Glutamatergic neuron (in vitro differentiated cells): ENCODE measurements around the gene PHLDB3. TPM values are rescaled to one million over a fixed set of nuclear protein-coding genes. Genes with fewer than 3 reads are reported as not detected.

ENCODE experiments used
- DNase-seq: peaks from one replicate; pipeline ENCODE4 v3.0.0; 2022
- H3K27ac Mint-ChIP-seq: one replicate; pipeline ENCODE4 v1.8.0; 2020; ENCODE audit warnings: mild to moderate bottlenecking, mixed read lengths, inconsistent platforms; ENCODE audit not compliant: unreplicated experiment
- H3K27me3 Mint-ChIP-seq: one replicate; pipeline ENCODE4 v1.8.0; 2020; ENCODE audit warnings: mild to moderate bottlenecking, moderate library complexity, mixed read lengths, inconsistent platforms; ENCODE audit not compliant: unreplicated experiment
- H3K36me3 Mint-ChIP-seq: one replicate; pipeline ENCODE4 v1.8.0; 2020; ENCODE audit warnings: mild to moderate bottlenecking, mixed read lengths, inconsistent platforms; ENCODE audit not compliant: unreplicated experiment
- H3K4me1 Mint-ChIP-seq: one replicate; pipeline ENCODE4 v1.8.0; 2020; ENCODE audit warnings: mild to moderate bottlenecking, low read depth, mixed read lengths, inconsistent platforms; ENCODE audit not compliant: unreplicated experiment
- H3K4me3 Mint-ChIP-seq: one replicate; pipeline ENCODE4 v1.8.0; 2020; ENCODE audit warnings: mild to moderate bottlenecking, mixed read lengths, inconsistent platforms; ENCODE audit not compliant: unreplicated experiment
- H3K9me3 Mint-ChIP-seq: one replicate; pipeline ENCODE4 v1.8.0; 2020; ENCODE audit warnings: mild to moderate bottlenecking, moderate library complexity, mixed read lengths, inconsistent platforms; ENCODE audit not compliant: unreplicated experiment
- total RNA-seq: library from RNA; stranded (reverse); fragmentation: NEBNext Ultra II Directional; extraction: Animal tissue kit (Norgen Biotek cat#: 25700); gene quantifications from one replicate; pipeline ENCODE4 v1.2.1, GENCODE V29; 2021; ENCODE audit not compliant: unreplicated experiment
- TF ChIP-seq, protein P1 (sequence below): fragments of 200-600 bp; sonication (generic); IDR thresholded peaks from one replicate; pipeline ENCODE4 v1.5.0; 2021; ENCODE audit not compliant: partially characterized antibody, unreplicated experiment

The PHLDB3 gene
- total RNA-seq, 1 donor from 2014 or later: 6.8 TPM

DNA sequence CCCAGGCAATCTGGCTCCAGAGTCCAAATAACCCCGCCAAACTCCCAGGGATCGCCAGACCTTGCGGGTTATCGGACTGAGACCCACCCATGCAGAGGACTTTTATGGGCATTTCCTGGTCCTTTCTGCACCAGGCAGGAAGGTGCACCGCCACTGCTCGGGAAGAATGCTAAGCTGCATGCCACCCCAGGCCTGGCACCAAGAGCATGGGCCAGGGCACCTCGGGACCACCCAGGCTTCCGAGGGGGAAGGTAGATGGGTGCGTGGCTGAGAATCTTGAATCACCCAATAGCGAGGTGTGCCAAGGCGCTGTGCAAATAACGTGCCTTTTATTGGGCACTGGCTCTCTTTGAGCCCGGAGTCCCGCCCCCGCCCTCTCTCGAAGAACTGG lies 28.0 kb upstream of the PHLDB3 start:
- no peaks in the 10 kb centered on the region for H3K36me3 Mint-ChIP-seq
- H3K4me3 Mint-ChIP-seq: peak overlapping the region; percentile 95
- TF ChIP-seq, protein P1, sequence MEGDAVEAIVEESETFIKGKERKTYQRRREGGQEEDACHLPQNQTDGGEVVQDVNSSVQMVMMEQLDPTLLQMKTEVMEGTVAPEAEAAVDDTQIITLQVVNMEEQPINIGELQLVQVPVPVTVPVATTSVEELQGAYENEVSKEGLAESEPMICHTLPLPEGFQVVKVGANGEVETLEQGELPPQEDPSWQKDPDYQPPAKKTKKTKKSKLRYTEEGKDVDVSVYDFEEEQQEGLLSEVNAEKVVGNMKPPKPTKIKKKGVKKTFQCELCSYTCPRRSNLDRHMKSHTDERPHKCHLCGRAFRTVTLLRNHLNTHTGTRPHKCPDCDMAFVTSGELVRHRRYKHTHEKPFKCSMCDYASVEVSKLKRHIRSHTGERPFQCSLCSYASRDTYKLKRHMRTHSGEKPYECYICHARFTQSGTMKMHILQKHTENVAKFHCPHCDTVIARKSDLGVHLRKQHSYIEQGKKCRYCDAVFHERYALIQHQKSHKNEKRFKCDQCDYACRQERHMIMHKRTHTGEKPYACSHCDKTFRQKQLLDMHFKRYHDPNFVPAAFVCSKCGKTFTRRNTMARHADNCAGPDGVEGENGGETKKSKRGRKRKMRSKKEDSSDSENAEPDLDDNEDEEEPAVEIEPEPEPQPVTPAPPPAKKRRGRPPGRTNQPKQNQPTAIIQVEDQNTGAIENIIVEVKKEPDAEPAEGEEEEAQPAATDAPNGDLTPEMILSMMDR: no peak
- H3K4me1 Mint-ChIP-seq: peaks cover 7% of the 10 kb centered on the region
- H3K27me3 Mint-ChIP-seq: peaks cover 3% of the 10 kb centered on the region
- no peak for DNase-seq
- H3K9me3 Mint-ChIP-seq: peaks cover 6% of the 10 kb centered on the region
- H3K27ac Mint-ChIP-seq: peak overlapping the region; percentile 88

DNA sequence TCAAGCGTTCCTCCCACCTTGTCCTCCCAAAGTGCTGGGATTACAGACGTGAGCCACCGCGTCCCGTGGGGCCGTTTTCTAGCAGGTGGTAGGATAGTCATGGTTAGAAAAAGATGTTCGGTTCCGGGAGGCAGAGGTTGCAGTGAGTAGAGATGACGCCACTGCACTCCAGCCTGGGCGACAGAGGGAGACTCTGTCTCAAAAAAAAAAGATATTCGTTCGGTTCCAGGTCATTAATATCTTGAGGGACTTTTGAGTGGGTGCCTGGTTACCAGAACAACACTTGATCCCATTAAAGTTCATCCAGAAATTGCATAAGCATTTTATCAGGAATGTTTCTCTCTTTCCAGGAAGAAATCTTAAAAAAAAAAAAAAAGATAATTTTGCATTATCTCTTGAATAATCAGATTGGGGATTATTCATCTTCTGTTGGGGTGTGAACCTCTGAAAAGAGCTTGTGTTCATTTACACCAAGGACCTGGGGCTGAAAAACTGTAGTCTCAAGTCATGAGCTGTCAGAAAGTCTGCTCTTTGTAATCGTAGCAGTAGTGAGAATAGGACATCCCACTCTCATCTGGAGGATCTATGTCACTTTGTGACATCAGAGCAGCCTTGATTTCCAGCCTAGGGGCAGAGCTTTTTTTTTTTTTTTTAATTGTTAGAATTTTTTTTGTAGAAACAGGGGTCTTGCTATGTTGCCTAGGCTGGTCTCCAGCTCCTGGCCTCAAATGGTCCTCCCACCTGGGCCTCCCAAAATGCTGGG lies 23.5 kb upstream of the PHLDB3 start:
- H3K27ac Mint-ChIP-seq: no peak overlapping the region
- DNase-seq: no peak
- peaks cover 3% of the 10 kb centered on the region for H3K27me3 Mint-ChIP-seq
- H3K4me1 Mint-ChIP-seq: peaks cover 3% of the 10 kb centered on the region
- peaks cover 3% of the 10 kb centered on the region for H3K9me3 Mint-ChIP-seq
- peak overlapping the region; percentile 20 for H3K4me3 Mint-ChIP-seq
- no peaks in the 10 kb centered on the region for H3K36me3 Mint-ChIP-seq
- TF ChIP-seq, protein P1: no peak

DNA sequence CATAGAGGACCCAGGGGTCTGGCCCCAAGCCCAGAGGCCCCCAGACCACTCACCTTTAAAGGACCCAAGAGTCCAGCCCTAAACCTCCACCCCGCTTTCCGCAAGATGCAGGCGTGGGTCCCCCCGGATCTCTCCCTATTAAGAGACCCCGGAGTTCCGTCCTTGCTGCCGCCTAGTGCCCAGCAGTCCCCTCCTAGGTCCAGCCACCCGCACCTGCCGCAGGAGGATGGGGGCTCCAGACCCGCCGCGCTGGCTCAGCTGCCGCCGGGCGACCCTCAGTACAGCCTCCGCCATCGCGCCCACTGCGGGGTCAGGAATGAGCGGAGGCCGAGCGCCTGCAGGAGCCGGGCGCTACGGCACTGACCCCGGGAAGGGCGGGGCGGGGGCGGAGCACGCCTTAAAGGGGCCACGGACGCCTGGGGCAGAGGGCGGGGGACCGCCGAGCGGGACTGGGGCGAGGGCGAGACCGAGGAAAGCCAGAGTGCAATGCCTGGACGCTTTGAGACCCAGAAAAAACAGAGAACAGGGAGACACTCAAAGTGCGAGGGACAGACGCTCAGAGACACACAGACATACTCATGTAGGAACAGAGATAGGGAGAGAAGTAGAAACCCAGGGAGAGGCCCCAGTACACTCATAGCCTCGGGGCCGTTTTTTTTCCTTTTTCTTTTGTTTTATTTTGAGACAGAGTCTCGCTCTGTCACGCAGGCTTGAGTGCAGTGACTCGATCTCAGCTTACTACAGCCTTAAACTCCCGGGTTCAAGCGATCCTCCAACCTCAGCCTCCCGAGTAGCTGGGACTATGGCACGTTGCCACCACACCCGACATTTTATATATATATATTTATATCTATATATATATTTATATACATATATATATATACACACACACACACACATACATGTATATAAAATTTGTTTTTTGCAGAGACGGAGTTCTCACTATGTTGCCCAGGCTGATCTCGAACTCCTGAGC lies 22.6 kb upstream of the PHLDB3 start, which contains the start of gene ETHE1:
Gene ETHE1, minus strand, starts transcription at position 318 of the 976 bp plus-strand sequence. Its CDS starts 24 bp downstream, at position 294.
- H3K27me3 Mint-ChIP-seq: peaks cover 3% of the 10 kb centered on the region
- TF ChIP-seq, protein P1: no peak
- H3K36me3 Mint-ChIP-seq: no peaks in the 10 kb centered on the region
- H3K4me3 Mint-ChIP-seq: peak within 1 kb of the TSS; percentile 86
- peak; percentile 93 for DNase-seq
- H3K9me3 Mint-ChIP-seq: peaks cover 2% of the 10 kb centered on the region
- peak within 1 kb of the TSS; percentile 75 for H3K27ac Mint-ChIP-seq
- peaks cover 3% of the 10 kb centered on the region for H3K4me1 Mint-ChIP-seq

DNA sequence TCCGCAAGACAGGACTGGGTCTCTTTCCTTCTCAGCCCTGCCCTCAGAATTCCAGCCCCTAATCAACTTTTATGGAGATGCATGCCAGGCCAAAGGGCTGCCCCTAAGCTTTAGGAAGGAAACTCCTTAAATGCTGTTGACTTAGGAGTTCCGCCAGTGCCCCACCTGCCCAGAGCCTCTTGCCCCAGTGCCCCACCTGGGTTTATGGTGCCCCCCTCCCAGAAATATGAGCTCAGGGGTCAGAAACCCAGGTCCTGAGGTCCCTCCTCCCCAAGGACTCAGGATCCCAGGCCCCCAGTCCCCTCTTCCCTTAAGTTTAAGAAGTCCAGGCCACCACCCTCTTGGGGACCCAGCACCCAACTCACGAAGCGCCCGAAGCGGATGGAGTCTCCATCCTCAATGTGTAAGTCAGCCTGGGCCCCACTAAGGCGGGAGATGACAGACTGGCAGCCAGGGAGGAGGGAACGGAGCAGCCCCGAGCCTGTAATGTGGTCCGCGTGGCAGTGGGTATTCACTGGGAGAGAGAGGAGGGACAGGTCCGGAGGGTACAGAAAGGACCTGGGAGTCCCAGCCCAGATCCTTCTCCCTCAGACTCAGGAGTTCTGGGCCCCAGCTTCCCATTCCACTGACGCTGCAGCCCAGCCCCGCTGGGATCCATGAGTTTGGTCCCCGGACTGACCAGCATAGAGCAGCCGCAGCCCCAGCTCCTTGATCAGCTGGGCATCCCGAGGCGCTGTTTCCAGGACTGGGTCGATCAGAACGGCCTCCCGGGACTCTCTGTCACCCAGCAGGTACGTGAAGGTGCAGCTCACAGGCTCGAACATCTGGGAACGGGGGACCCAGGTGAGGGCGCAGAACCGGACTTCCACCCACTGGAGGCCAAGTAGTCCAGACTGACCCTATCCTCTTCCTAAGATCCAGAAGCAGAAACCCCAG lies 21.6 kb upstream of the PHLDB3 start:
- Mint-ChIP-seq H3K27ac (peak overlapping the region; percentile 62), H3K36me3 (no peaks in the 10 kb centered on the region), H3K4me1 (peaks cover 3% of the 10 kb centered on the region), H3K9me3 (peaks cover 2% of the 10 kb centered on the region), H3K4me3 (peak overlapping the region; percentile 86), H3K27me3 (peaks cover 3% of the 10 kb centered on the region)
- TF ChIP-seq, protein P1: no peak
- peak; percentile 36 for DNase-seq
